Glutamatergic neuron (in vitro differentiated cells): ENCODE measurements around the gene GYPC. TPM values are rescaled to one million over a fixed set of nuclear protein-coding genes. Genes with fewer than 3 reads are reported as not detected.

Experiments used
- DNase-seq: peaks from one replicate; pipeline ENCODE4 v3.0.0; 2022
- H3K27ac Mint-ChIP-seq: one replicate; pipeline ENCODE4 v1.8.0; 2020; ENCODE audit warnings: mild to moderate bottlenecking, mixed read lengths, inconsistent platforms; ENCODE audit not compliant: unreplicated experiment
- H3K27me3 Mint-ChIP-seq: one replicate; pipeline ENCODE4 v1.8.0; 2020; ENCODE audit warnings: mild to moderate bottlenecking, moderate library complexity, mixed read lengths, inconsistent platforms; ENCODE audit not compliant: unreplicated experiment
- H3K36me3 Mint-ChIP-seq: one replicate; pipeline ENCODE4 v1.8.0; 2020; ENCODE audit warnings: mild to moderate bottlenecking, mixed read lengths, inconsistent platforms; ENCODE audit not compliant: unreplicated experiment
- H3K4me1 Mint-ChIP-seq: one replicate; pipeline ENCODE4 v1.8.0; 2020; ENCODE audit warnings: mild to moderate bottlenecking, low read depth, mixed read lengths, inconsistent platforms; ENCODE audit not compliant: unreplicated experiment
- H3K4me3 Mint-ChIP-seq: one replicate; pipeline ENCODE4 v1.8.0; 2020; ENCODE audit warnings: mild to moderate bottlenecking, mixed read lengths, inconsistent platforms; ENCODE audit not compliant: unreplicated experiment
- H3K9me3 Mint-ChIP-seq: one replicate; pipeline ENCODE4 v1.8.0; 2020; ENCODE audit warnings: mild to moderate bottlenecking, moderate library complexity, mixed read lengths, inconsistent platforms; ENCODE audit not compliant: unreplicated experiment
- CTCF ChIP-seq: fragments of 200-600 bp; sonication (generic); IDR thresholded peaks from one replicate; pipeline ENCODE4 v1.5.0; 2021; ENCODE audit not compliant: partially characterized antibody, unreplicated experiment
- long read RNA-seq: library from polyadenylated mRNA; unstranded; transcript quantifications from one replicate; pipeline ENCODE4 v2.0.0, GENCODE V29; 2020; ENCODE audit not compliant: unreplicated experiment
- total RNA-seq: library from RNA; stranded (reverse); fragmentation: NEBNext Ultra II Directional; extraction: Animal tissue kit (Norgen Biotek cat#: 25700); gene quantifications from one replicate; pipeline ENCODE4 v1.2.1, GENCODE V29; 2021; ENCODE audit not compliant: unreplicated experiment

Gene GYPC, protein sequence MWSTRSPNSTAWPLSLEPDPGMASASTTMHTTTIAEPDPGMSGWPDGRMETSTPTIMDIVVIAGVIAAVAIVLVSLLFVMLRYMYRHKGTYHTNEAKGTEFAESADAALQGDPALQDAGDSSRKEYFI
- 2.0 TPM for total RNA-seq
- long read RNA-seq, partial matches to known transcripts, result 0 of 1 reads
- long read RNA-seq, other reads (novel, unspliced or antisense), result 0 of 1 reads

- H3K27me3 Mint-ChIP-seq, result peaks cover 5% of the 10 kb centered on the region
- peak within 1 kb of the TSS; percentile 33 for H3K27ac Mint-ChIP-seq
- TF ChIP-seq CTCF, result no peak
- no peaks in the 10 kb centered on the region for H3K36me3 Mint-ChIP-seq
- peaks cover 5% of the 10 kb centered on the region for H3K9me3 Mint-ChIP-seq
- peaks cover 9% of the 10 kb centered on the region for H3K4me1 Mint-ChIP-seq
- peak; percentile 31 for DNase-seq
- H3K4me3 Mint-ChIP-seq, result peak within 1 kb of the TSS; percentile 89
These were observed at the start of gene GYPC for GRCh38 chr2:126655500-126656430. Gene GYPC (plus strand): TSS chr2:126656158. CDS start chr2:126656264, 106 bp downstream.

- Mint-ChIP-seq H3K9me3 (peaks cover 2% of the 10 kb centered on the region), H3K27ac (no peak overlapping the region), H3K4me3 (no peak overlapping the region), H3K27me3 (no peaks in the 10 kb centered on the region), H3K36me3 (no peaks in the 10 kb centered on the region), H3K4me1 (no peaks in the 10 kb centered on the region)
- DNase-seq, result no peak
- no peak for TF ChIP-seq CTCF
These were observed 41.3 kb upstream of the GYPC start for GRCh38 chr2:126614524-126615227.

DNA sequence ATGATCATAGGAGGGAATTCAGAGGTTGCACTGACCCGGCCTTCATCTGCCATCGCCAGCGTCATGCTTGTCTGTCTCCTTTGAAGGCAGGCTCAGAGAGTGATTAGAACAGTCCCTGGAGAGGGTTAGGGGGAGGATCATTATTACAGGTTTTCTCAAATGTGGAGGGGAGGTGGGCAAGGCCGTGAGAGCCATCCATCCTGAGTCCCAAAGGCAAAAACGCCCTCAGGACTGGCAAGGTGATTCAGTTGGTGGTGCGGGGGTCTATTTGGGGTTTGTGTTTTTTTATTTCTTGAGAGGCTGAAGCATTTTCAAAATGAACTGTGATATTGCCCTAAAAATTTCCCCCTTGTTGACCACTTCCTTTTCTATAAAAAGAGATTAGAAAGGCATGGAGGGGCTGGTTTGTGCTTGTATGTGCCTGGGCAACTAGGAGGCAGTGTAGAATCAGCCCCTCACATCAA lies 39.3 kb upstream of the GYPC start:
- Mint-ChIP-seq H3K36me3 (peaks cover 3% of the 10 kb centered on the region), H3K4me1 (no peaks in the 10 kb centered on the region), H3K4me3 (no peak overlapping the region), H3K9me3 (peaks cover 2% of the 10 kb centered on the region), H3K27ac (no peak overlapping the region), H3K27me3 (no peaks in the 10 kb centered on the region)
- DNase-seq, result no peak
- TF ChIP-seq CTCF, result no peak

DNA sequence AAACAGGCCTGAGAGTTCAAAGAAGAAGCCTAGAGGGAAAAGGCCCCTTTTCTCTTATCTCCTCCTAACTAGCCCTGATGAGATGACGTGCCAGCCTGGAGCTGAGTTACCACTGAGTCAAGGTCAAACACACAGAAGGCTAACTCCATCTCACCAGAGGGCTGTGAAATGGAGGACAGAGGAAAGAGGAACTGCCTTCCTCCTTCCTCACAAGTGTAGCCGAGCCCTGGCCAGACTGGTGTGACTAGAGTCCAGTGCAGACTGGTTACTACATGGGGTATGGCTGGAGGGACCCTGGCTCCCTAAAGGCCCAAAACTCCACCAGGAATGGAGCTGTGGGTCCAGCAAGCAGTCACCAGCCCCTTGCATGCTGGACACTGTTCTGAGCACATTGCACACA lies 35.7 kb upstream of the GYPC start:
- no peaks in the 10 kb centered on the region for H3K27me3 Mint-ChIP-seq
- TF ChIP-seq CTCF, result no peak
- H3K36me3 Mint-ChIP-seq, result peaks cover 5% of the 10 kb centered on the region
- H3K9me3 Mint-ChIP-seq, result no peaks in the 10 kb centered on the region
- no peak for DNase-seq
- H3K4me1 Mint-ChIP-seq, result no peaks in the 10 kb centered on the region
- no peak overlapping the region for H3K27ac Mint-ChIP-seq
- no peak overlapping the region for H3K4me3 Mint-ChIP-seq
